ENCODE measurements around the gene TOX2.

Gene TOX2

DNA sequence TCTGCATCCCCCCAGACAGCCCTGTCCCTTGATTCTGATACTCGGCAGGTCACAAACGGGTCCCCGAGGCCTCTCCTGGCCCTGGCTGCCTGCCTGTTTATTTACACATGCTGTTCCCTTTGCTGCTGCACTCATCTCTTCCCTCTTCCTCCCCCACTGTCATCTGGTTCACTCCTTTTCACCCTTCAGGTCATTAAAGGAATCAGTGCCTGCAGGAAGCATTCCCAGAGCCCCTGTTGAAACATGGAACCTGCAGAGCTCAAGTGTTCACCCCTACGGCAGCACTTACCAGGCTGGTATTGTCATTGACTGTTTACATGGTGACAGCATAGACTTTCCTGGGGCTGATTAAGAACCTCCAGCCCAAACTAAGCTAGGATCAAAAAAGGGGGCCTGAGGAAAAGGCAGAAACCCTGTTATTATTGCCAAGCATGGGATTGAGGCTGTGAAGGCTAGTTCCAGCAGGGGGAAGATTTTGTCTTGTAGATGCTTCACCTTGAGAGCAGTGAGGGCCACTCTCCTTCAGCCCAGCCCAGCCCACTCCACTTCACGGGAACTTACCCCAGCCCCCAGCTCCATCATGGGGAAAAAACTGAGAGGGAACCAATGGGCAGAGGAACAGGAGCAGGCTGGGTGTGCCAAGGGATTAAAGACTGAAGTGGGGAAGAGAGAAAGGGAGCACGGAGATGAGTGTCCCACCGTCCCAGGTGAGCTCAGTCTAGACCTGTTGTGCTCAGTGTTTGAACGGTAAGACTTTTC is 199.1 kb downstream of the TOX2 start:
- peak; percentile 46 for DNase-seq

- DNase-seq = peak; percentile 25
Observed at GRCh38 chr20:44115181-44115580, 200.5 kb downstream of the TOX2 start.

DNA sequence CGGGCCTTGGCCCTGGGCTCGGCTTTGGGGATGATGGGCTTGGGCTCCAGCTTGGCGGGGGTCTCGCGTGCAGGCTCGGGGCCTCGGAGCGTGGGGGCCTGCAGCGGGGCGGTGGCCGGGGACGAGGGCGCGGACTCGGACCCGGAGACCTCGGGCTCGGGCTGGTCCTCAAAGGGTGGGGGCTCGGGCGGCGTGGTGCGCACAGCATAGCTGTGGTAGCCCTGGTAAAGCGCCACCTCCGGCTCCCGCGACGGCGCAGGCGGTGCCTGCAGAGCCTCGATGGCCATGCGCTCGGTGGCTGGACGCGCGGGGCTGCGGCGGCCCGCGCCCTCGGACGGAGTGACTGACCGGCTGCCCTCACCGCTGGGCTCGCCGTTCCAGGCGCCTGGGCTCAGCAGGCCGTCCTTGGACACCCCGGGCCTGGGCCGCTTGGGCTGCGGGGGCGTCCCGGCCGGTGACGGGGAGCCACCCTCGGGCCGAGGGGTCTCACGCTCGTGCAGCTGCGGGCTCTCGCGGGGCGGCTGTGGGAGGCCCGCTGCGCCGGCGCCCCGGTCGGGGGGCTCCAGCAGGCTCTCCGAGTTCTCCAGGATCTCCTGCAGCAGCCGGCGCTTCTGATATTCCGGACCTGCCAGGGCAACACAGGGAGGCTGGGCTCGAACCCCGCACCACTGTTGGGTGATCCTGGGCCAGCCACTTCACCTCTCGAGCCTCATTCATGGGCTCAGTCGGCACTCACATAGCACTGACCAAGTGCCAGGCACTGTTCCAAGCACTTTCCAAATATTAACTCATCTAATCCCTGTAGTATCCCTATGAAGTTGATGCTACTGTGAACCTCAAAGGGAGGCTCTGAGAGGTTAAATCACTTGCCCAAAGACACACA is 201.4 kb downstream of the TOX2 start:
- DNase-seq = peak; percentile 34

DNA sequence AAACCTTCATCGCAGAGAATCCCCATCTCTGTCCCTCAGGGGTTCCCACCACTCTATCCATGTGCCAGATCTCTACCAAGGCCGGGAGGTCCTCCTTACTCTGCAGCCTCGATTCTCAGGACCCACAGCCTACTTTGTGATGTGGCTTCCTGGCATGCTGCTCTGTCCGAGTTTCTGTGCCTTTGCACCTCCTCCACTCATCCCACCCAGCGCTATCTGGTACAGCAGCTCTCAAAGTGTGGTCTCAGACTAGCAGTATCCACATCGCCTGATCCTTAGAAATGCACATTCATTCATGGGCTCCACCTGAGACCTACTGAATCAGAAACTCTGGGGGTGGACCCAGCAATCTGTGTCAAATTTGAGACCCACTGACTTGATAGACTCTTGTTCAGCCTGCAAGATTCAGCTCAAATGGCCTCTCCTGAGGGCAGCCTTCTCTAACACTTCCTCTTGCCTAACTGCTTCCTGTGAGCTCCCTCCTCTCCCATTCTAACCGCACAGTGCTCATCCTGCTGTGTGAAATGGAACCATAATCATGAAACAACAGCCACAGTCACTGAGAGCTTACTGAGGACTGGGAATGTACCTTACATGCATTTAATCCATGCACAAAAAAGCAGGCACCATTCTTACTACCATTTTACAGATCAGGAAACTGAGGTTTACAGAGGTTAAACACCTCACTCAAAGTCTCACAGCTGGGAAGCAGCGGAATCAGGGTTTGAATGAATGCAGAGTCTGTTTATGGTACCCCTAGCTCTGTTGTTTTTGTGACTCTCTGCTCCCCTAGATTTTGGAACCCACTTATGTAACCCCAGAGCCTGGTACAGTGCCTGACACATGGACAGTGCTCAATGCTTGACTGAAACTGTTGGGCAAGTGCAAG is 202.9 kb downstream of the TOX2 start:
- peak; percentile 45 for DNase-seq

- DNase-seq = peak; percentile 41
Observed at GRCh38 chr20:44118185-44119033, 203.8 kb downstream of the TOX2 start.
